Effector memory CD8-positive, alpha-beta T cell (primary cell): Measurements from ENCODE around the gene KDM4F.

Source experiments
- ATAC-seq: fragments of 150-1000 bp; cut with Tn5 transposase; replicated peaks from 2 replicates; pipeline ENCODE4 v1.10.0; 2021; ENCODE audit warnings: mild to moderate bottlenecking, moderate library complexity
- DNase-seq, 3 experiments: peaks; one replicate each; pipeline ENCODE4 v3.0.0; 2021
- H3K27ac Mint-ChIP-seq, 2 donors: one replicate each; pipeline ENCODE4 v1.8.0; 2022; ENCODE audit warnings: mild to moderate bottlenecking in 2 of 2, mixed read lengths in 2 of 2, moderate library complexity in 2 of 2
- H3K27me3 Mint-ChIP-seq, 2 donors: one replicate each; pipeline ENCODE4 v1.8.0; 2022; ENCODE audit warnings: mixed read lengths in 2 of 2
- H3K36me3 Mint-ChIP-seq: one replicate; pipeline ENCODE4 v1.8.0; 2022; ENCODE audit warnings: mild to moderate bottlenecking, moderate library complexity, mixed read lengths; ENCODE audit not compliant: insufficient read depth
- H3K4me1 Mint-ChIP-seq, 2 donors: one replicate each; pipeline ENCODE4 v1.8.0; 2022; ENCODE audit warnings: low read depth in 2 of 2, mixed read lengths in 2 of 2
- H3K4me3 Mint-ChIP-seq, 2 donors: one replicate each; pipeline ENCODE4 v1.8.0; 2022; ENCODE audit warnings: mild to moderate bottlenecking in 2 of 2, mixed read lengths in 2 of 2, moderate library complexity in 2 of 2
- H3K9me3 Mint-ChIP-seq, 2 donors: one replicate each; pipeline ENCODE4 v1.8.0; 2022; ENCODE audit warnings: mixed read lengths in 2 of 2

KDM4F gene

GRCh38 chr11:95042906-95043305 lies 6.3 kb upstream of the KDM4F start:
- Mint-ChIP-seq H3K27me3 (peaks cover 64 to 76% of the 10 kb centered on the region in 2 donors), H3K27ac (no peak overlapping the region), H3K4me3 (no peak overlapping the region), H3K36me3 (peaks cover 3% of the 10 kb centered on the region), H3K4me1 (peaks cover 0 to 4% of the 10 kb centered on the region in 2 donors), H3K9me3 (no peaks in the 10 kb centered on the region)
- ATAC-seq (no peak), DNase-seq (no peak)

- H3K27me3 Mint-ChIP-seq: peaks cover 61 to 75% of the 10 kb centered on the region in 2 donors
- H3K36me3 Mint-ChIP-seq: no peaks in the 10 kb centered on the region
These were observed 5.2 kb upstream of the KDM4F start for GRCh38 chr11:95044010-95044409.

GRCh38 chr11:95045812-95046211 lies 3.4 kb upstream of the KDM4F start:
- H3K36me3 Mint-ChIP-seq: no peaks in the 10 kb centered on the region
- H3K4me1 Mint-ChIP-seq: peaks cover 0 to 2% of the 10 kb centered on the region in 2 donors
- H3K9me3 Mint-ChIP-seq: no peaks in the 10 kb centered on the region
- H3K27me3 Mint-ChIP-seq: peaks cover 60 to 87% of the 10 kb centered on the region in 2 donors
- no peak overlapping the region for H3K4me3 Mint-ChIP-seq
- ATAC-seq: no peak
- H3K27ac Mint-ChIP-seq: no peak overlapping the region
- no peak for DNase-seq

More at GRCh38 chr11:95044010-95044409, 5.2 kb upstream of the KDM4F start:
- Mint-ChIP-seq H3K4me1 (peaks cover 0 to 2% of the 10 kb centered on the region in 2 donors), H3K9me3 (no peaks in the 10 kb centered on the region), H3K27ac (no peak overlapping the region), H3K4me3 (no peak overlapping the region)
- ATAC-seq (no peak), DNase-seq (no peak)

- Mint-ChIP-seq H3K36me3 (no peaks in the 10 kb centered on the region), H3K9me3 (no peaks in the 10 kb centered on the region), H3K4me3 (no peak overlapping the region), H3K27ac (no peak overlapping the region), H3K4me1 (no peaks in the 10 kb centered on the region), H3K27me3 (peaks cover 36 to 84% of the 10 kb centered on the region in 2 donors)
- no peak for ATAC-seq
- DNase-seq: no peak
These were observed 1.5 kb downstream of the KDM4F start for GRCh38 chr11:95050595-95051202.

- no peaks in the 10 kb centered on the region for H3K4me1 Mint-ChIP-seq
- no peaks in the 10 kb centered on the region for H3K36me3 Mint-ChIP-seq
- no peak for ATAC-seq
- H3K4me3 Mint-ChIP-seq: no peak overlapping the region
- no peaks in the 10 kb centered on the region for H3K9me3 Mint-ChIP-seq
- no peak for DNase-seq
- peaks cover 39 to 79% of the 10 kb centered on the region in 2 donors for H3K27me3 Mint-ChIP-seq
- H3K27ac Mint-ChIP-seq: no peak overlapping the region
These were observed 5.1 kb downstream of the KDM4F start for GRCh38 chr11:95054356-95054755.

- Mint-ChIP-seq H3K4me1 (no peaks in the 10 kb centered on the region), H3K27me3 (peaks cover 39 to 72% of the 10 kb centered on the region in 2 donors), H3K4me3 (no peak overlapping the region), H3K9me3 (no peaks in the 10 kb centered on the region), H3K36me3 (no peaks in the 10 kb centered on the region), H3K27ac (no peak overlapping the region)
- no peak for DNase-seq
- ATAC-seq: no peak
These were observed 6.2 kb downstream of the KDM4F start for GRCh38 chr11:95055283-95055897.

GRCh38 chr11:95057959-95058358 lies 8.7 kb downstream of the KDM4F start:
- DNase-seq (no peak), ATAC-seq (no peak)
- Mint-ChIP-seq H3K4me1 (no peaks in the 10 kb centered on the region), H3K27me3 (peaks cover 30 to 46% of the 10 kb centered on the region in 2 donors), H3K36me3 (no peaks in the 10 kb centered on the region), H3K4me3 (no peak overlapping the region), H3K9me3 (no peaks in the 10 kb centered on the region), H3K27ac (no peak overlapping the region)

GRCh38 chr11:95058621-95059020 lies 9.4 kb downstream of the KDM4F start:
- H3K9me3 Mint-ChIP-seq: no peaks in the 10 kb centered on the region
- H3K27me3 Mint-ChIP-seq: peaks cover 24 to 40% of the 10 kb centered on the region in 2 donors
- DNase-seq (no peak), ATAC-seq (no peak)
- no peaks in the 10 kb centered on the region for H3K36me3 Mint-ChIP-seq
- H3K4me3 Mint-ChIP-seq: no peak overlapping the region
- no peak overlapping the region for H3K27ac Mint-ChIP-seq
- H3K4me1 Mint-ChIP-seq: no peaks in the 10 kb centered on the region

GRCh38 chr11:95059046-95059445 lies 9.8 kb downstream of the KDM4F start:
- no peaks in the 10 kb centered on the region for H3K9me3 Mint-ChIP-seq
- H3K4me1 Mint-ChIP-seq: no peaks in the 10 kb centered on the region
- H3K36me3 Mint-ChIP-seq: no peaks in the 10 kb centered on the region
- H3K27me3 Mint-ChIP-seq: peaks cover 19 to 36% of the 10 kb centered on the region in 2 donors
- H3K4me3 Mint-ChIP-seq: no peak overlapping the region
- DNase-seq (no peak), ATAC-seq (no peak)
- H3K27ac Mint-ChIP-seq: no peak overlapping the region

GRCh38 chr11:95065336-95065735 lies 16.1 kb downstream of the KDM4F start:
- Mint-ChIP-seq H3K9me3 (no peaks in the 10 kb centered on the region), H3K27ac (no peak overlapping the region), H3K4me1 (peaks cover 7 to 16% of the 10 kb centered on the region in 2 donors), H3K36me3 (peaks cover 27% of the 10 kb centered on the region), H3K4me3 (no peak overlapping the region), H3K27me3 (no peaks in the 10 kb centered on the region)
- no peak for DNase-seq
- ATAC-seq: no peak

GRCh38 chr11:95066716-95067038 lies 17.5 kb downstream of the KDM4F start, which contains the start of gene SRSF8:
Gene SRSF8, plus strand, starts transcription at chr11:95066919. Its CDS starts 308 bp downstream, at chr11:95067227.
- no peaks in the 10 kb centered on the region for H3K9me3 Mint-ChIP-seq
- H3K27ac Mint-ChIP-seq: peak within 1 kb of the TSS; percentile 96 to 98
- H3K36me3 Mint-ChIP-seq: peaks cover 30% of the 10 kb centered on the region
- peak within 1 kb of the TSS; percentile 98 to 99 for H3K4me3 Mint-ChIP-seq
- DNase-seq (no peak), ATAC-seq (peak; percentile 16)
- no peaks in the 10 kb centered on the region for H3K27me3 Mint-ChIP-seq
- peaks cover 14 to 27% of the 10 kb centered on the region in 2 donors for H3K4me1 Mint-ChIP-seq

- H3K4me3 Mint-ChIP-seq: peak overlapping the region; percentile 98 to 99
- no peaks in the 10 kb centered on the region for H3K9me3 Mint-ChIP-seq
- ATAC-seq (peak; percentile 68), DNase-seq (peak; percentile 61 to 66 (median 65))
- H3K27ac Mint-ChIP-seq: peak overlapping the region; percentile 96 to 98
- peaks cover 31% of the 10 kb centered on the region for H3K36me3 Mint-ChIP-seq
- peaks cover 14 to 29% of the 10 kb centered on the region in 2 donors for H3K4me1 Mint-ChIP-seq
- no peaks in the 10 kb centered on the region for H3K27me3 Mint-ChIP-seq
These were observed 18.0 kb downstream of the KDM4F start for GRCh38 chr11:95067039-95067840.

- Mint-ChIP-seq H3K27me3 (no peaks in the 10 kb centered on the region), H3K4me3 (peak overlapping the region; percentile 98 to 99), H3K4me1 (peaks cover 14 to 35% of the 10 kb centered on the region in 2 donors), H3K27ac (peak overlapping the region; percentile 96 to 98), H3K9me3 (no peaks in the 10 kb centered on the region), H3K36me3 (peaks cover 31% of the 10 kb centered on the region)
- no peak for ATAC-seq
- DNase-seq: no peak
These were observed 18.6 kb downstream of the KDM4F start for GRCh38 chr11:95067841-95068219.
